Stomach (tissue), 4 donors: ENCODE results near the gene SH3RF2.

Experiments used
- CTCF ChIP-seq, 7 experiments: fragments of 450-650 bp in 4 of 7; fragments of 200-600 bp in 3 of 7; sonication (generic) in 3 of 7; IDR thresholded peaks; one replicate each; pipeline ENCODE4 v1.5.1; 2016 to 2019; ENCODE audit warnings: antibody characterized with exemption in 7 of 7, control low read depth in 2 of 7, mild to moderate bottlenecking in 1 of 7
- EP300 ChIP-seq: sonication (generic); formaldehyde crosslinking; IDR thresholded peaks from one replicate; pipeline ENCODE4 v1.6.1; 2017; ENCODE audit warnings: antibody characterized with exemption
- POLR2AphosphoS5 ChIP-seq, 3 donors: sonication (generic); formaldehyde crosslinking; IDR thresholded peaks; one replicate each; pipeline ENCODE4 v1.6.1; 2016; ENCODE audit warnings: antibody characterized with exemption in 3 of 3

- TF ChIP-seq EP300 (no peak), CTCF (IDR thresholded peaks at IDR 0.05) (no peak), POLR2AphosphoS5 (IDR thresholded peaks at IDR 0.05) (no peak)
Observed at GRCh38 chr5:146089287-146089686, 152.9 kb downstream of the SH3RF2 start.
